Dermis blood vessel endothelial cell (primary cell): ENCODE results near the gene TSPEAR. TPM values are rescaled to one million over a fixed set of nuclear protein-coding genes. Genes with fewer than 3 reads are reported as not detected.
"Not testable (repeated sequence)": the region's sequence is repeated elsewhere in the genome, so short reads cannot be mapped to it uniquely, and the experiment has no call there.

Experiments used
- DNase-seq: peaks from one replicate; pipeline ENCODE4 v3.0.0; 2010
- total RNA-seq: library from RNA; depleted of rRNA; stranded (reverse); fragments of >200 nt; gene quantifications from 2 replicates; pipeline ENCODE4 v1.2.3, GENCODE V29; 2014

The TSPEAR gene
- total RNA-seq, 1 donor from 2014 or later, result 1.0 TPM

DNA sequence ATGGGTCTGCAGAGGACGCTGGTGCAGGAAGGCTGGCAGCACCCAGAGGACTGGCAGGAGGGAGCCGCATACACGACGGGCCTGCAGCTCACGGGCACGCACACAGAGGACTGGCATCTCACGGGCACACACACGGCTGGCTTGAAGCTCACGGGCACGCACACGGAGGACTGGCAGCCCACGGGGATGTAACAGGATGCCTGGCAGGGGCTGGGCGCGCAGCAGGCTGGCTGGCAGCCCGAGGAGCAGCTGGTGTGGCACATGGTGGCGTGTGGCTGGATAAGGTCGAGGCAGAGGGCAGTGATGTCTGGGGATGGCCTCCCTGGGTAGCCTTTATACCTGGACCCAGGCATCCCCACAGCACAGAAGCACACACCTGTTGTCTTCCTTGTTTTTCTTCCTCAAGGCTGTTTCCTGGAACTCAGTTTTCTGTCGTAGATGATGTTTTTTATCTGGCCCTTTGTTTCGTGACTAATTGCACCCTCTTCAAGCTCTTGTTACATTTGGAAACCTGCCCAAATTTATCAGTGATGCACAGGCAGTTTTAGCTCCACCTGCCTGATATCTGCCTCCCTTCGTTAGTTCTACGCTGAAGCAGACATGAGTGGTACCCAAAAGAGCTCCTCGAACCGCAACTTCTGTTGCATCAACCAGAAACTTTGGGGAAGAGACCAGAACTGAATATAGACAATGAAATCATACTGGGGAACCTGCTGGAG is 29.4 kb downstream of the TSPEAR start, which contains the start of gene KRTAP12-1:
KRTAP12-1 (minus strand) TSS at position 303 of the 719 bp plus-strand sequence; CDS start at position 263, 40 bp downstream.
- DNase-seq, result no peak

- DNase-seq, result no peak
Observed at GRCh38 chr21:44681152-44681551, 30.2 kb downstream of the TSPEAR start.

- no peak for DNase-seq
Observed at GRCh38 chr21:44677881-44678280, 33.5 kb downstream of the TSPEAR start.

GRCh38 chr21:44671911-44672310 is 39.5 kb downstream of the TSPEAR start:
- DNase-seq, result no peak

- DNase-seq, result no peak
Observed at GRCh38 chr21:44670642-44671432, 40.5 kb downstream of the TSPEAR start.

- DNase-seq, result no peak
Observed at GRCh38 chr21:44667612-44668011, 43.8 kb downstream of the TSPEAR start.

- DNase-seq, result no peak
Observed at GRCh38 chr21:44666401-44667320, 44.7 kb downstream of the TSPEAR start, which contains the start of gene KRTAP12-2. Gene KRTAP12-2 (minus strand): TSS chr21:44666927. CDS start chr21:44666886, 41 bp downstream.

DNA sequence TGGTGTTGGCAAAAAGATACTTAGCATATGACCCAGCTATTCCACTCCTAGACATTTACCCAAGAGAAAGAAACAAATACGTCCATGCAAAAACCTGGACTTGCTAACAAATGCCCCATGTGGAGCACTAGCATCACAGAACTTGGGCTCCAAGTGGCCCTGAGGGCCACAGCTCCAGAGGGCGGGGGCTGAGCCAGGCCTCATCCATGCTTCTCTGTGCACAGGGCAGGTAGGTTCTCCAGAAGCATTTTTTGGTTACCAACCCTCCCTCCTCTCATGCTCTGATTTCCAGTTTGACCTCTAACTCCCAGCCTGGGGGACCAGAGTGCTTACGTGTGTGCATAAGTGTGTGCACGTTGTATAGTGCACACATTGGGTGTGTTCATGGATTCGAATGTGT is 46.7 kb downstream of the TSPEAR start:
- DNase-seq, result no peak

GRCh38 chr21:44661567-44661966 is 49.8 kb downstream of the TSPEAR start:
- DNase-seq, result not testable (repeated sequence)

GRCh38 chr21:44658913-44659595 is 52.3 kb downstream of the TSPEAR start:
- DNase-seq, result no peak

DNA sequence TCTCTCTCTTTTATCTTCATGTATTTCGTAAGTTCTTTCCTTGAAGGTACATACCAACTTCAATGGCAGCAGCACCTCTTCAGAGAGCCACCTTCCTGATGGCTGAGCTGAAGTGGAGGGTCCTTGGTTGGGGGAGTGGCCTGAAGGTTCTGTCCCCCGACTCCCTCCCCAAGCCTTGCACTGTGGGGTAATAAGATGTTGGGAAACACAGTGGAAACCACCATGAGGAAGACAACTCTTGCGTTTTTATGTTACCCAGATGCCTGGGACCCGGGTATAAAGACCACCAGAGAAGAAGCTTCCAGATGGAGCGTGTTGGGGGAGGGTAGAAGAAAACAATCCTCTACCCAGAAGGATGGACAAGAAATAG is 52.8 kb downstream of the TSPEAR start:
- no peak for DNase-seq

DNA sequence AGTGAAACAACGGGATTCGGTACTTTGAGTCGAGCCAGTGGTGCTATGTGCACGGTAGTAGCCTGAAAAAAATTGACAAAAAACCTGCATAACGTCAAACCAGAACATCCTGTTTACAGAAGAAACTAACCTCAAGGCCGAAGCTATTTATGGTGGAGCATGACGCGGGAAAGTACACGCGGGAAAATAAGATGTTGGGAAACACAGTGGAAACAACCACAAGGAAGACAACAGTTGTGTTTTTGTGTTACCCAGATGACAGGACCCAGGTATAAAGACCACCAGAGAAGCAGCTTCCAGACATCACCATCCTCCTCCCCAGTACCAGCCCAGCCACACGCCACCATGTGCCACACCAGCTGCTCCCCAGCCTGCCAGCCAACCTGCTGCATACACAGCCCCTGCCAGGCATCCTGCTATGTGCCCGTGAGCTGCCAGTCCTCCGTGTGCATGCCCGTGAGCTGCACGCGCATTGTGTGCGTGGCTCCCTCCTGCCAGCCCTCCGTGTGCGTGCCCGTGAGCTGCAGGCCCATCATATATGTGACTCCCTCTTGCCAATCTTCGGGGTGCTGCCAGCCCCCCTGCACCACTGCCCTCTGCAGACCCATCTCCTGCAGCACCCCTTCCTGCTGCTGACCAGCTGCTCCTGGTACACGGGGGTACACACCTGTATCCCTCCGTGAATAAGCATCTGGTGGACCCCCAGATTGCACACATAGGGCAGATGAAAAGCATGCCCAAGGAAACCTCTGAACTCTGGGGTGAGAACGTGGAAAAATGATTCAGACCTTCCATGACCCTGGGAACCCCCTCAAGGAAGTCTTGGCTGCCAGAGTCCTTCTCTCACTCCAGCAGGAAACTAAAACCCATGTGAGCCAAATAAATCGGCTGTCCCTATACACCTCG is 53.5 kb downstream of the TSPEAR start, which contains the start of gene KRTAP12-3:
KRTAP12-3 (plus strand) TSS at position 298 of the 906 bp plus-strand sequence; CDS start at position 346, 48 bp downstream.
- no peak for DNase-seq

- no peak for DNase-seq
Observed at GRCh38 chr21:44656868-44657267, 54.5 kb downstream of the TSPEAR start.

GRCh38 chr21:44654576-44655175 is 56.7 kb downstream of the TSPEAR start, which contains the start of gene KRTAP12-4:
Gene KRTAP12-4 (minus strand): TSS chr21:44654659. CDS start chr21:44654614, 45 bp downstream.
- DNase-seq, result no peak

- no peak for DNase-seq
Observed at GRCh38 chr21:44653656-44654575, 57.5 kb downstream of the TSPEAR start.

GRCh38 chr21:44653123-44653522 is 58.2 kb downstream of the TSPEAR start:
- DNase-seq, result no peak

DNA sequence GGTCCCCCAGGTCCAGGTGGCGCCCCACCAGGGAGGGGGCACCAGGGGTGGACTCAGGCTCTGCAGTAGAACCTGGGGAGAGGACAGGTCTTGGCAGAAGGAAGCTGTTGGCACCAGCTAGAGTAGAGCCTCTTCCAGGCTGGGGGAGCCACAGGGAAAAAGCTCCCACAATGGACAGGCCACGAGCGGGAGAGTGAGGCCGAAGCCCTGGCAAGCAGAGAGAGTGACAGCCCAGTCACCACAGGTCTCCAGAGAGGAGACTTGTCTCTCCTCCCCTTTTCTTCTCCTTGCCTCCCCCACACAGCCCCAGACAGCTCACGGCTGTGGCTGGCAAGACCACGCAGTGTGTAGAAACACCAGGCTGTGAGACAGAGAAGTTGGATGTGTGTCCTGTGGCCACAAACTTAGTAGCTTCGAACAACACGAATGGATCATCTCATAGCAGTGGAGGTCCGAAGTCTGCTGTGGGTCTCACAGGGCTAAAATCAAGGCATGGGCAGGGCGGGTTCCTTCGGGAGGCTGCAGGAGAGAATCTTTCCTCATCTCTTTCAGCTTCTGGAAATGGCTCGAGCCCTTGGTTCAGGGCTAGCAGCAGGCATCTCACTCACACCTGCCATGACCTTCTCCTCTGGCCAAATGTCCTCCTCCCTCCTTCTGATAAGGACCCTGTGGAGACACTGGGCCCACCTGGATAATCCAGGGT is 60.2 kb downstream of the TSPEAR start:
- DNase-seq, result no peak

DNA sequence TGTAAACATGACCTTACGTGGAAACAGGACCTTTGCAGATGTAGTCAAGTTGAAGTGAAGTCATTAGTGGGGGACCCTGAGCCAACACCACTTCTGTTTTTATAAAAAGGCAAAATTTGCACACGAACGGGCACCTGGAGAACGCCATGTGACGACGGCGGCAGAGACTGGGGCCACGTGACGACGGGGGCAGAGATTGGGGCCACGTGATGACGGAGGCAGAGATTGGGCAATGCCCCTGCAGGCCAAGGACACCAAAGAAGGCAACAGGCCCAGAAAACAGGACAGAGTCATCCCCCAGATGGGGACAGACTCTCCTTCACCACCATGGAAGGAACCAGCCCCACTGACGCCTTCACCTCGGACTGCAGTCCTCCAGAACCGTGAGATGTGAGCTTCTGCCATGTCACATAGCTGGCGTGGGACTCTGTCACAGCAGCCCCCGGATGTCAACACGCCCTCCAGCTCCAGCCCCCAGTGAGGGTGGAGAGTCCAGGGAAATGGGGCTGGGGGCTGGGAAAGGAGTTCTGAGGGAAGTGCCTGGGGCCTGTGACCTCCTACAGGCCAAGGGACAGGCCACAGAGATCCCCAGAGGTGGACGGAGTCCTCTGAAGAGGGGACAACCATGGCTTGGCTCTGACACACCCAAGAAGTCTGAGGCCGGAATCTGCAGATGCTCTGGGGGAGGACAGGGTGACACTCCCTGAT is 61.0 kb downstream of the TSPEAR start:
- no peak for DNase-seq
